ENCODE measurements around the gene FKBP15. TPM values are rescaled to one million over a fixed set of nuclear protein-coding genes. Genes with fewer than 3 reads are reported as not detected.
"Not testable (repeated sequence)": the region's sequence is repeated elsewhere in the genome, so short reads cannot be mapped to it uniquely, and the experiment has no call there.

The FKBP15 gene
- total RNA-seq, 1 experiment from 2014 or later: 33.5 TPM

DNA sequence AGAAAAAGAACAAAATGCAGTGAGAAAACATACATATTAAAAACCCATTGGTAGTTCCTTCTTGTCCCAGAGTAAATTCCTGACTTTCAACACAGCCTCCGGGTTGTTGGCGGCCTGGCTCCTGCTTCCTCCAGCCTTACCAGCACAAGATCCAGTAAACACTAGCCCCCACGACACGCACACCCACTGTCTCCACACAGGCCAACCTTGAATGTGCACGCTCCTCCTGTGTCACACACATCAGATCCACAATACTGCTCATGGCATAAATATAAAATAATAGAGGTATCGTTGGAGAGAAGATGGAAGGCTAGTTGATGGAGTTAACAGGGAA is 72.7 kb downstream of the FKBP15 start:
- H3K9me2 ChIP-seq (ENCODE audit: insufficient read depth): no peaks in the 10 kb centered on the region
- CTCF ChIA-PET: no interaction called here

DNA sequence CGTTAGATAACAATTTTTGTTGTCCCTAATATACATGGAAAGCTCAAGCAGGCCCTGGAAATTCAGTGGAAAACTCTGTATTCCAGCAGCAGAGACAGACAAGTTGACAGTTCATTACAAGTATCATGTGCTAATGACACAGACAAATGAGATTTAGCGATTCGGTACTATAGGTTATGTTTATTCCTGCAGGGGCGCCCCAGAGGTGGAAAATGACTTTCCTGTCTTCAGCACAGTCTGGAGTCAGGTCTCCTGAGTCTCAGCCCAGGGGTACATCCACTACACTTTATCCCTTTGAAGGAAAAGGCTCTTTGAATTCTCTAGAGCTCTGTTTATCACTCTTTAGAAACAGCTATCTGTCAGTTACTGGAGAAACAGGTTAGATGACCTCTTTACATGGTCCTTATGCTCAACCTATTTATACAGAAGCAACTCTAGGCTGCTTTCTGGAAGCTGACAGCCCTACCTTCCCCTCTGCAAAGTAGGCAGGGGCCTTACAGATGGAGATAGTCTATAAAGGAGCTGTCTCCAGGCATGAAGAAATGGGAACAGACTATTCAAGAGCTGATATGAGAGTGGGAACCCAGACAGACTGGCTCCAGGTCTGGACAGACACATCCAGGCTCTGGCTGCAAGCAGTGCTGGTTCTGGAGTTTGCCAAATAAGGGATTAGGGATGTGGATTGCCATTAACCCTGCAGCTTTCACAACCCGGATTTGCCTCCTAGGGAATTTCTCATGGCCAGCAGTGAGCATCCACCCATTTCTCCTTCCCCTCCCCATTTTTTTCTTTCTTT is 77.4 kb downstream of the FKBP15 start:
- Histone ChIP-seq H3K27me3 (ENCODE audit: insufficient read depth, low read depth) (no peaks in the 10 kb centered on the region), H3K4me1 (replicated peaks; ENCODE audit: insufficient read depth) (peaks cover 6% of the 10 kb centered on the region; the same call in 1 of the 2 replicates), H3K27ac (no peak overlapping the region), H3K9me2 (ENCODE audit: insufficient read depth) (no peaks in the 10 kb centered on the region), H2AFZ (no peak overlapping the region), H3K9me3 (ENCODE audit: insufficient read depth, low read depth) (no peaks in the 10 kb centered on the region), H4K20me1 (ENCODE audit: insufficient read depth) (no peaks in the 10 kb centered on the region), H3F3A (ENCODE audit: insufficient read depth, low read depth) (no peaks in the 10 kb centered on the region), H3K4me3 (no peak overlapping the region), H3K4me2 (0 out of 2 replicates have a peak overlapping the region, but pooled peaks have one; percentile 22), H3K36me3 (ENCODE audit: low read depth) (no peaks in the 10 kb centered on the region), H3K79me2 (ENCODE audit: low read depth) (no peaks in the 10 kb centered on the region)
- intact Hi-C loops (cut with micrococcal nuclease; ENCODE audit: unreplicated experiment): no loop called here
- ChIA-PET POLR2A (ENCODE audit: unreplicated experiment) (interaction anchor here (0.6 kb wide), 2 partner anchors 28 to 723 kb away, joined by 3 read pairs; no protein-coding TSS in a partner anchor), CTCF (no interaction called here)
- no peak for DNase-seq
- TF ChIP-seq, protein P1, sequence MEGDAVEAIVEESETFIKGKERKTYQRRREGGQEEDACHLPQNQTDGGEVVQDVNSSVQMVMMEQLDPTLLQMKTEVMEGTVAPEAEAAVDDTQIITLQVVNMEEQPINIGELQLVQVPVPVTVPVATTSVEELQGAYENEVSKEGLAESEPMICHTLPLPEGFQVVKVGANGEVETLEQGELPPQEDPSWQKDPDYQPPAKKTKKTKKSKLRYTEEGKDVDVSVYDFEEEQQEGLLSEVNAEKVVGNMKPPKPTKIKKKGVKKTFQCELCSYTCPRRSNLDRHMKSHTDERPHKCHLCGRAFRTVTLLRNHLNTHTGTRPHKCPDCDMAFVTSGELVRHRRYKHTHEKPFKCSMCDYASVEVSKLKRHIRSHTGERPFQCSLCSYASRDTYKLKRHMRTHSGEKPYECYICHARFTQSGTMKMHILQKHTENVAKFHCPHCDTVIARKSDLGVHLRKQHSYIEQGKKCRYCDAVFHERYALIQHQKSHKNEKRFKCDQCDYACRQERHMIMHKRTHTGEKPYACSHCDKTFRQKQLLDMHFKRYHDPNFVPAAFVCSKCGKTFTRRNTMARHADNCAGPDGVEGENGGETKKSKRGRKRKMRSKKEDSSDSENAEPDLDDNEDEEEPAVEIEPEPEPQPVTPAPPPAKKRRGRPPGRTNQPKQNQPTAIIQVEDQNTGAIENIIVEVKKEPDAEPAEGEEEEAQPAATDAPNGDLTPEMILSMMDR (conservative IDR thresholded peaks at IDR 0.05): no peak
- no peak for TF ChIP-seq EZH2 (IDR thresholded peaks at IDR 0.05; ENCODE audit: low read depth)
- no TSS peak for BruUV-seq (replicated peaks)

More for the DNA sequence above, 72.7 kb downstream of the FKBP15 start:
- BruUV-seq (replicated peaks): no TSS peak
- intact Hi-C loops (cut with micrococcal nuclease; ENCODE audit: unreplicated experiment): no loop called here
- Histone ChIP-seq H3K4me1 (replicated peaks; ENCODE audit: insufficient read depth) (peaks cover 32% of the 10 kb centered on the region), H3K4me3 (no peak overlapping the region), H3K4me2 (no peak overlapping the region), H3K27ac (no peak overlapping the region), H3K79me2 (ENCODE audit: low read depth) (no peaks in the 10 kb centered on the region), H3F3A (ENCODE audit: insufficient read depth, low read depth) (peaks cover 9% of the 10 kb centered on the region), H4K20me1 (ENCODE audit: insufficient read depth) (no peaks in the 10 kb centered on the region), H3K36me3 (ENCODE audit: low read depth) (no peaks in the 10 kb centered on the region), H3K27me3 (ENCODE audit: insufficient read depth, low read depth) (no peaks in the 10 kb centered on the region), H2AFZ (no peak overlapping the region), H3K9me3 (ENCODE audit: insufficient read depth, low read depth) (no peaks in the 10 kb centered on the region)
- TF ChIP-seq, protein P1 (conservative IDR thresholded peaks at IDR 0.05): no peak
- TF ChIP-seq EZH2 (IDR thresholded peaks at IDR 0.05; ENCODE audit: low read depth): no peak
- DNase-seq: no peak
- POLR2A ChIA-PET (ENCODE audit: unreplicated experiment): no interaction called here

DNA sequence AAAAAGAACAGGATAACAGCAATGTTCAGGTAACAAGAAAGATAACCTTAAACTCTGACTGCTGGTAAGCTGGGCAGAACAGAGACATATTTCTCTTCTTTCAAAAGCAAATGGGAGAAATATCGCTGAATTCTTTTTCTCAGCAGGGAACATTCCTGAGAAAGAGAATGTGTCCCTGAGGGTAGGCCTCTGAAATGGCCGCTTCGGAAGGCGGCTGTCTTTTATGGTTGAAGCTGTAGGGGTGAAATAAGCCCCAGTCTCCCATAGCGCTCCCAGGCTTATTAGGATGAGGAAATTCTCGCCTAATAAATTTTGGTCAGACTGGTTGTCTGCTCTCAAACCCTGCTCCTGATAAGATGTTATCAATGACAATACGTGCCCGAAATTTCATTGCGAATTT is 80.2 kb downstream of the FKBP15 start:
- H3K79me2 ChIP-seq (ENCODE audit: low read depth); H3K9me2 ChIP-seq (ENCODE audit: insufficient read depth); H2AFZ ChIP-seq; H4K20me1 ChIP-seq (ENCODE audit: insufficient read depth); BruUV-seq (replicated peaks); H3K4me2 ChIP-seq; H3K36me3 ChIP-seq (ENCODE audit: low read depth); H3K27me3 ChIP-seq (ENCODE audit: insufficient read depth, low read depth); CTCF ChIA-PET; intact Hi-C loops (cut with micrococcal nuclease; ENCODE audit: unreplicated experiment); H3K27ac ChIP-seq; H3K4me3 ChIP-seq; H3K9me3 ChIP-seq (ENCODE audit: insufficient read depth, low read depth); DNase-seq; POLR2A ChIA-PET (ENCODE audit: unreplicated experiment): not testable (repeated sequence)
- peaks cover 29% of the 10 kb centered on the region for H3K4me1 ChIP-seq (replicated peaks; ENCODE audit: insufficient read depth)
- peaks cover 16% of the 10 kb centered on the region for H3F3A ChIP-seq (ENCODE audit: insufficient read depth, low read depth)

DNA sequence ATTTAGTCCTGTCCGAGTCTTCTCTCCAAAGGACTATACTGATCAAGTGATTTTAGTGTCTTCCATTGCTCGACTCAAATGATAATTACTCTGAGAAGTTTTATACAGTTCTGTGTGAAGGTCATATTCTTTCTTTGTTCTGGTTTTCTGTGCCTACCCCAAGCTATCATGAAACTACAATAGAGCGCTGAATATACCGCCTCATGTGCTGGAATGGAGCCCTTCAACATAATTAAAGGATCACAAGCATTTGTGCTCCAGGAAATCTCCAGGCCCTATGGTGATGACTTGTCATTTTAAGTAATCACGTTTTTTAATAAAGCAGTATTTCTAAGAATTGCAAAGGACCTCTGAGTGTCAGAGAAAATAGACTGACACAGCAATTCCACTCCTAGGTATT is 81.1 kb downstream of the FKBP15 start:
- no TSS peak for BruUV-seq (replicated peaks)
- Histone ChIP-seq H3K27ac (no peak overlapping the region), H4K20me1 (ENCODE audit: insufficient read depth) (no peaks in the 10 kb centered on the region), H3K4me3 (no peak overlapping the region), H3K9me2 (ENCODE audit: insufficient read depth) (no peaks in the 10 kb centered on the region), H2AFZ (no peak overlapping the region), H3F3A (ENCODE audit: insufficient read depth, low read depth) (peaks cover 16% of the 10 kb centered on the region), H3K9me3 (ENCODE audit: insufficient read depth, low read depth) (no peaks in the 10 kb centered on the region), H3K4me1 (replicated peaks; ENCODE audit: insufficient read depth) (peaks cover 29% of the 10 kb centered on the region), H3K36me3 (ENCODE audit: low read depth) (no peaks in the 10 kb centered on the region), H3K27me3 (ENCODE audit: insufficient read depth, low read depth) (no peaks in the 10 kb centered on the region), H3K79me2 (ENCODE audit: low read depth) (no peaks in the 10 kb centered on the region), H3K4me2 (no peak overlapping the region)
- intact Hi-C loops (cut with micrococcal nuclease; ENCODE audit: unreplicated experiment): no loop called here
- no peak for DNase-seq
- TF ChIP-seq, protein P1 (conservative IDR thresholded peaks at IDR 0.05): no peak
- TF ChIP-seq EZH2 (IDR thresholded peaks at IDR 0.05; ENCODE audit: low read depth): no peak
- CTCF ChIA-PET: no interaction called here
- POLR2A ChIA-PET (ENCODE audit: unreplicated experiment): no interaction called here
